Eye (tissue), 1 donor: ENCODE results near the gene DCK.
"Not testable (repeated sequence)": the region's sequence is repeated elsewhere in the genome, so short reads cannot be mapped to it uniquely, and the experiment has no call there.

Experiments used
- DNase-seq: peaks from one replicate; pipeline ENCODE4 v3.0.0-alpha.2; 2015

DCK gene

GRCh38 chr4:71004281-71004851, 10.9 kb downstream of the DCK start:
- no peak for DNase-seq

GRCh38 chr4:71005025-71005424, 11.6 kb downstream of the DCK start:
- not testable (repeated sequence) for DNase-seq

- no peak for DNase-seq
These were observed 12.9 kb downstream of the DCK start for GRCh38 chr4:71006203-71006907.

DNA sequence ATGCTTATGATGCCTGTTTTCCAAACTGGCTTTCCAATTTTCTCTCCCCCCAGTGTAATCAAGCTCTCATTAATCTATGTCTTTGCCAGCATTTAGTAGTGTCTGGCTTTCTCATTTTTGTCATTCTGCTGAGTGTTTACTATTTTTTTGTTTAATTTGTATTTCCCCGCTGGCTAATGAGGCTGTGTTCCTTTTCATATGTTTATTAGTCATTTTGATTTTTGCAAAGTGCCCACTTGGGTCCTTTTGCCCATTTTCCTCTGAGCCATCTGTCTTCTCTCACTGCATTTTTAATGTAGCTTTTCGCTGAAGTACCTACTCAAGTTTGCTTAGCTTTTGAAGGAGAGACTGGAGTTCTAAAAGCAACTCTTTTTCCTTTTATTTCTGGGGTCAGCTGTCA, 14.7 kb downstream of the DCK start:
- DNase-seq: no peak

- no peak for DNase-seq
These were observed 15.6 kb downstream of the DCK start for GRCh38 chr4:71009086-71009485.

- peak; percentile 78 for DNase-seq
These were observed 16.6 kb downstream of the DCK start for GRCh38 chr4:71009890-71010588.

- DNase-seq: no peak
These were observed 18.0 kb downstream of the DCK start for GRCh38 chr4:71011451-71011850.

GRCh38 chr4:71017391-71017790, 23.9 kb downstream of the DCK start:
- DNase-seq: not testable (repeated sequence)

DNA sequence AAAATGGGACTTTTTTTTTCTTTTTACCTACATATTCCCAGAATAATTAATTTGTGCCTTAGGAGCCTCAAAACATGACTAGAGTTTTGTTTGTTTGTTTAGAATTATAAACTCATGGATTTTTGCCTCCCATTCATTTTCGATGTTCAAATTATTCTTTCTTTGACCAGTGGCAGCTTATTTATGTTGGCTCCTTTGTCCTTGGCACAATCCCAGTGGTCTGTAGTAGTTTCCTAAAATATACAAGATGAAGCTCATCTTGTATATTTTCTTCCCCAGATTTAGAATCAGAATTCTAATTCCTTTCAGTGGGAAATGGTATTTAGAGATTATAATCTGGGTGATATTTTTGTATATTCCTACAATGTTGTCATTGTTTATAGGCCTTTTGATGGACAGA, 27.2 kb downstream of the DCK start:
- DNase-seq: no peak

- no peak for DNase-seq
These were observed 32.2 kb downstream of the DCK start for GRCh38 chr4:71025654-71026053.

DNA sequence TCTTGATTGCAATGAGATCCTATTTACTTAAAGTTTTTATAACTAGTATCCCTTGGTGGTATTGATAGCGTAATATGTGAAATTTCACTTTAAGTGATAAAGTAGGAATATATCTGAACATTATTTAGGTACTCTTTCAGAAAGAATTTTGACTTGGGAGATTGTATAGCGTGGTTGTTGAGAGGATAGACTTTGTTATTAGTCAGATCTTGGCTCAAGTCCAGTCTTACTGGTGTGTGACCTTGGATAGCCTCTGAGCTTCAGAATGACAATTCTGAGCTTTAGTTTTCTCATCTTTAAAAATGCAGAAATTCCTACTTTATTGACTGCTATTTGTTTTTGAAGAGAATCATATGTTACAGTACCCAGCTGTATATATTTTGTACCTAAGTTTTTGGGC, 32.6 kb downstream of the DCK start:
- DNase-seq: no peak

DNA sequence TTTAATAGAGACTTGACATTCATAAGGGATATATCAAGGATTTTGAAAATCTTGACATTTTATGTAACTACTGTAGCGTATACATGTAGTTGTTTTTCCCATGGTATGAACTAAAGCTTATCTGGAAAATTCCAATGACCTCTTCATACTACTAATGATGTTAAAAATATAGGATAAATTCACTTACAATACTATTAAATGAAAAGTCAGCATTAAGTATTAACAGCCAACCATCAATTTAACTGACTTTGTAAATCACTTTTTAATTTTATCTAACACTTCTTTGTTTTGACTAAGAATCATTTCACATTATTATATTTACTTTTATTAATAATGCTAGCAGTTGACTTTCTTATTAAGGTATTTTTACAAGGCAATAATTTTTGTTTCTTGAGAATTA, 34.2 kb downstream of the DCK start:
- no peak for DNase-seq

- DNase-seq: no peak
These were observed 36.1 kb downstream of the DCK start for GRCh38 chr4:71029504-71029903.

DNA sequence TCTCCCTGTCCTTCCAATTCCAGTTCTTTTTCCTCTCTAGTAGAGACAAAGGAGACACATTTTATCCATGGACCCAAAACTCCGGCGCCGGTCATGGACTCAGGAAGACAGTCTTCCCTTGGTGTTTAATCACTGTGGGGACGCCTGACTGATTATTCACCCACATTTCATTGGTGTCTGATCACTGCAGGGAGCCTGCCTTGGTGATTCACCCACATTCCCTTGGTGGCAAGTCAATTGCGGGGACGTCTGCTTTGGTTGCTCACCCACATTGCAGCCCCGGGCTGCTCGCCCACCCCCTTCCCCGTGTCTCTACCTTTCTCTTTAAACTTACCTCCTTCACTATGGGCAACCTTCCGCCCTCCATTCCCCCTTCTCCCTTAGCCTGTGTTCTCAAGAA, 38.7 kb downstream of the DCK start:
- not testable (repeated sequence) for DNase-seq

DNA sequence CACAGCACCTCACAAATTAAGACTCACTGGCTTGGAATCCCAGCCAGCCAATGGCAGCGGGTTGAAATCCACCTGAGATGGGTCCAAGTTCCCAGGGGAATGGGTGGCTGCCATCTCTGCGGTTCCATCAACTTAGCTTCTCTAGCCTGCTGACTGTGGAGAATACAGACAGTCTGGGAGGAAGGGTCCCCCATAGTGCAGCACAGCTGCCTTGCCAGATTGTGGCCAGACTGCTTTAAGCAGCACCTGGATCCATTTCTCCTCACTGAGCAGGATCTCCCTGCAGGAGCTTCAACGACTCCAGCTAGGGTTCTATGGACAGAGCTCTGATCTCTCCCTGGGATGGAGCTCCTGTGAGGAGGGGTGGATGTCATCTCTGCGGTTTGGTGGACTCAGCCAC, 51.8 kb downstream of the DCK start:
- DNase-seq: no peak

- DNase-seq: no peak
These were observed 55.9 kb downstream of the DCK start for GRCh38 chr4:71049395-71049794.

DNA sequence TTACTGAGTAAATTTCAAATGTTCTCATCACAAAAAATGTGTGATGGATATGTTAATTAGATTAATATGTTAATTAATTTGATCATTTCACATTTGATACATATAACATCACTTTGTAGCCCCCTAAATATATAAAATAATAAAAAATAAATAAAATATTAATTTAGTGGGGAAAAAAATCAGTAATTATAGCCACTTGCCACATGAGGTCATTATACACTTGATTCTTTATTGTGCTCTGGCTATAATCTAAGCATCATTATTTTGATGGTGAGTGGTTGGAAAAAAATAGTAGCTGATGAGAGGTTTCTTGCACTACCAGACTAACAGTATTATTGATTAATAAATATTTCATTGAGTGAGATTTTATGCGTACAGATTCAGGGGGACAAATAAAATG, 57.4 kb downstream of the DCK start:
- DNase-seq: no peak

DNA sequence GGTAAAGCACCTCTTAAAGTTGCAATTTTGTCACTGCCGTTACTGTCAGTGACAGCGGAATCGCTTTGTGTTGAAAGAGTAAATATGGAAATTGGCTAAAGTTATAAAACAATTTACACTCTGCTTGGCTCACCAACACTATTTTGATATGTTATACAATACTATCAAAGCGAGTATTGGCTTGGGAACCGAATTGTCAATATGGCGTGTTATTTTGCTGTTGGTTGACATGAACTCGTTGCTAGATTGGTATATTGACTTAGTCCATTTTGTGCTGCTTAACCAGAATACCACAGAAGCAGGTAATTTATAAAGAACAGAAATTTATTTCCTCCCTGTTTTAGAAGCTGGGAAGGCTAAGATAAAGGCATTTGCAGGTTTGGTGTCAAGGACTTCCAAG, 58.6 kb downstream of the DCK start:
- DNase-seq: no peak

DNA sequence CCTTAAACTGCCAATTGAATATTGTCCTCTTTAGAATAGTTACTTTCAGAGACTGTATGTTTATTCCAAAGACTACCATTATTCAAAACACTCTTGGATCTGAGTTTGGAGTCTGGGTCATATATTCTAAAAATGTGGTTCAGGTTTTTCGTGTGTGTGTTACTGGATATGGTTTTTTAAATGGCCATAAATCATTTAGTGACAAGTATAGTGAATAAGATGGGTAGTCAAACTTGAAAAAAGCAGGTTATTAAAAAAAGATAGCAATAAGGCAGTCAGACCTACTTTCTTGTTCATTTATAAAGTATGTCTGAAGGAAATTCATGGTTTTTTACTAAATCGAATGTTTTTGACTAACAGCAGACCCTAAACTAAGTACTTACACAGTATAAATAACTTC, 59.3 kb downstream of the DCK start:
- DNase-seq: no peak

DNA sequence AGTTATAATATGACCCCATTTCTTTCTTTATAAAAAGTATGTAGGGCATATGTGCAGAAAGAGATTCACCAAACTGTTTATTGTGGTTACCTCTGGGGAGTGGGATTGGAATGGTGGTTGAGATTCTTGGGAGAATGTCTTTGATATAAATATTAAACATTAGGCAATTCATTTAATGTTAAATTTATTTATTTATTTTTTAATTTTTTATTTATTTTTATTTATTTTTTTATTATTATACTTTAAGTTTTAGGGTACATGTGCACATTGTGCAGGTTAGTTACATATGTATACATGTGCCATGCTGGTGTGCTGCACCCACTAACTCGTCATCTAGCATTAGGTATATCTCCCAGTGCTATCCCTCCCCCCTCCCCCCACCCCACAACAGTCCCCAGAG, 60.2 kb downstream of the DCK start:
- not testable (repeated sequence) for DNase-seq

- DNase-seq: not testable (repeated sequence)
These were observed 66.1 kb downstream of the DCK start for GRCh38 chr4:71059573-71059972.

DNA sequence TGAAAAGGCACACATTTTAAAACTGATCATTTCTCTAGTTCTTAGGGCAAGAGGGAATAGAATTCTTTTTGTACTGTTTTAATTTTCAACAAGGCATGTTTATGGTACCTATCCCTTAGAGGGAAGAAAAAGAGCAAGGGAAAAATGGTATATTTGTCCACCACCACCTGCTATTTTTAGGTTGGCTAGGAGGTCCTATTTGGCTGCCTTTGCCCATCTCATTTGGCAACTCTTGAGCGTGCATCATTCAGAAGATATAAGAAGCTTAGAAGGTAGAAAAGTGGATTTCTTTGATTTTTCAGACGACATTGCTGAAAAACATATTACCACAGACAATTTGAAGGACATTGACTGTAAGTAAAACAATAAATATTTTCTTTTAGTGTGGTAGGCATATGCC, 69.0 kb downstream of the DCK start:
- no peak for DNase-seq

DNA sequence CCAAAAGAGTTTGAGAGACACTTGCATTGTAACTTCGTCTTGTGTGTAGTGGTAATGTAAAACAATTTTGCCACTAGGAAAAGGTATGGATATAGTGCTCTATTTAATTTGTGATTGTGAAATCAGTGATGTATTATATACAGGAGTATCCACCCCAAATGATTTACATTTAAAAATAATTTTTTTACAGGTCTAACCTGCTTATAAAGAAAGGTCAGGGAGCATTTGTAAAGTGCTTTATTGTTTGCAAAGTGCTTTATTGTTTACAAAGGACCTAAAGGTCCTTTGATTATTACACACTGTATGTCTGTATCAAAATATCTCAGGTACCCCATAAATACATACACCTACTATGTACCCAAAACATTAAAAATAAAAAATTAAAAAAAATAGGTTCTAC, 70.3 kb downstream of the DCK start:
- no peak for DNase-seq

DNA sequence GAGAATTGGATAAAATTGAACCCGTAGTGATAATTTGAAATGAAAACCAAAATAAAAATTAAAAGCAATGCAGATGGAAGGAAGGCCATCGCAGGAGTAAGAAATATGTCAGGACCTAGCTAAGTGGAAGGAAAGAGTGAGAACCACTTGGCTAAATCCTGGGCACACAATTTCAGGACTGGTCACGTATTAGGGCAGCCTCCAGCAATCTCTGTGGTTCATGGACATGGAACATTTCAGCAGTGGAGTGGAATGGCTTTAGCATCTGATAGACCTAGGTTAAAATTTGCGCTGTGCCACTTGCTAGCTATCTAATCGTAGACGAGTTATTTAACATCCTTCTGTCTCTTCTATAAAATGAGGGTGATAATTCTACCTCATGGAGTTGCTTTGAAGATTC, 71.1 kb downstream of the DCK start:
- no peak for DNase-seq
